Liver (tissue), 9 donors: ENCODE measurements around the gene AHR. TPM values are rescaled to one million over a fixed set of nuclear protein-coding genes. Genes with fewer than 3 reads are reported as not detected.

Experiments
- DNase-seq: peaks from one replicate; pipeline ENCODE4 v3.0.0-alpha.2; 2017; ENCODE audit warnings: low spot score
- H3K27ac ChIP-seq, 2 donors: one replicate each; pipeline ENCODE4 v1.7.0; 2013; ENCODE audit warnings: inconsistent platforms in 2 of 2, low read length in 2 of 2, control low read depth in 1 of 2, low read depth in 1 of 2, mild to moderate bottlenecking in 1 of 2
- H3K27me3 ChIP-seq, 4 donors: one replicate each; pipeline versions ENCODE4 v1.6.1 to v1.7.0; 2013; ENCODE audit warnings: low read length in 3 of 4, inconsistent platforms in 1 of 4, mild to moderate bottlenecking in 1 of 4, moderate library complexity in 1 of 4; ENCODE audit not compliant: control insufficient read depth in 4 of 4, insufficient read depth in 4 of 4
- H3K36me3 ChIP-seq, 4 donors: one replicate each; pipeline versions ENCODE4 v1.6.1 to v1.7.0; 2013; ENCODE audit warnings: low read length in 3 of 4, mild to moderate bottlenecking in 3 of 4, low read depth in 1 of 4, moderate library complexity in 1 of 4; ENCODE audit not compliant: control insufficient read depth in 4 of 4, insufficient read depth in 3 of 4
- H3K4me1 ChIP-seq, 4 donors: one replicate each; pipeline versions ENCODE4 v1.6.1 to v1.7.0; 2013; ENCODE audit warnings: low read length in 3 of 4, mild to moderate bottlenecking in 3 of 4, moderate library complexity in 1 of 4; ENCODE audit not compliant: control insufficient read depth in 4 of 4, insufficient read depth in 4 of 4
- H3K4me3 ChIP-seq, 3 donors: one replicate each; pipeline versions ENCODE4 v1.6.1 to v1.7.0; 2013; ENCODE audit warnings: low read length in 3 of 3, control low read depth in 1 of 3, low read depth in 1 of 3, mild to moderate bottlenecking in 1 of 3
- H3K9ac ChIP-seq, 2 donors: one replicate each; pipeline ENCODE4 v1.7.0; 2013; ENCODE audit warnings: low read length in 2 of 2, mild to moderate bottlenecking in 2 of 2, moderate library complexity in 2 of 2, control low read depth in 1 of 2, low read depth in 1 of 2
- H3K9me3 ChIP-seq, 4 donors: one replicate each; pipeline versions ENCODE4 v1.6.1 to v1.7.0; 2013; ENCODE audit warnings: low read length in 3 of 4; ENCODE audit not compliant: control insufficient read depth in 4 of 4
- CTCF ChIP-seq: fragments of 150-350 bp; IDR thresholded peaks from 2 replicates; pipeline ENCODE4 v1.5.1; 2017; ENCODE audit warnings: improper control_type of control experiment, low read depth, low read length; ENCODE audit not compliant: missing input control
- EGR1 ChIP-seq, 2 donors: IDR thresholded peaks; 2 replicates each; pipeline ENCODE4 v1.6.1; 2016 to 2018; ENCODE audit warnings: antibody characterized with exemption in 2 of 2, low read depth in 2 of 2
- FOXA1 ChIP-seq: IDR thresholded peaks from 2 replicates; pipeline ENCODE4 v1.6.1; 2016; ENCODE audit warnings: antibody characterized with exemption
- FOXA2 ChIP-seq: IDR thresholded peaks from 2 replicates; pipeline ENCODE4 v1.6.1; 2016; ENCODE audit warnings: antibody characterized with exemption
- GABPA ChIP-seq, 2 donors: IDR thresholded peaks in 1 of 2; conservative IDR thresholded peaks in 1 of 2; 2 replicates each; pipeline ENCODE4 v1.6.1; 2016; ENCODE audit warnings: antibody characterized with exemption in 2 of 2, mild to moderate bottlenecking in 1 of 2, moderate library complexity in 1 of 2
- HNF4A ChIP-seq, 2 donors: conservative IDR thresholded peaks; 2 replicates each; pipeline ENCODE4 v1.6.1; 2016; ENCODE audit warnings: antibody characterized with exemption in 2 of 2, mild to moderate bottlenecking in 2 of 2
- HNF4G ChIP-seq: IDR thresholded peaks from 2 replicates; pipeline ENCODE4 v1.6.1; 2016; ENCODE audit warnings: antibody characterized with exemption
- JUND ChIP-seq, 2 donors: IDR thresholded peaks; 2 replicates each; pipeline ENCODE4 v1.6.1; 2016; ENCODE audit warnings: antibody characterized with exemption in 2 of 2
- MAX ChIP-seq: IDR thresholded peaks from 2 replicates; pipeline ENCODE4 v1.6.1; 2016; ENCODE audit warnings: antibody characterized with exemption
- NR2F2 ChIP-seq: IDR thresholded peaks from 2 replicates; pipeline ENCODE4 v1.6.1; 2016; ENCODE audit warnings: antibody characterized with exemption
- RAD21 ChIP-seq, 2 donors: IDR thresholded peaks; 2 replicates each; pipeline ENCODE4 v1.6.1; 2016; ENCODE audit warnings: antibody characterized with exemption in 2 of 2, mild to moderate bottlenecking in 2 of 2
- REST ChIP-seq: IDR thresholded peaks from 2 replicates; pipeline ENCODE4 v1.6.1; 2016; ENCODE audit warnings: antibody characterized with exemption, mild to moderate bottlenecking
- RXRA ChIP-seq, 2 donors: IDR thresholded peaks; 2 replicates each; pipeline ENCODE4 v1.6.1; 2017 to 2018; ENCODE audit warnings: antibody characterized with exemption in 2 of 2, mild to moderate bottlenecking in 1 of 2
- SP1 ChIP-seq: IDR thresholded peaks from 2 replicates; pipeline ENCODE4 v1.6.1; 2018; ENCODE audit warnings: antibody characterized with exemption, mild to moderate bottlenecking
- TAF1 ChIP-seq: conservative IDR thresholded peaks from 2 replicates; pipeline ENCODE4 v1.6.1; 2016; ENCODE audit warnings: antibody characterized with exemption, mild to moderate bottlenecking
- YY1 ChIP-seq: IDR thresholded peaks from 2 replicates; pipeline ENCODE4 v1.6.1; 2016; ENCODE audit warnings: antibody characterized with exemption, mild to moderate bottlenecking
- WGBS: extraction: QIAGEN DNeasy Blood & Tissue Kit; methylation state at CpG from one replicate; pipeline ENCODE4 v1.1.7; 2013; 5-methylcytosine and 5-hydroxymethylcytosine counted together
- polyA plus RNA-seq, 2 donors: library from polyadenylated mRNA; stranded (reverse) in 1 of 2; unstranded in 1 of 2; fragments of 200-250 nt in 1 of 2; fragments of >200 nt in 1 of 2; fragmentation: Nextera tagmentation in 1 of 2; extraction: Ambion mirVana in 1 of 2; gene quantifications; one replicate each; pipeline versions ENCODE4 v1.2.1 to v1.2.3, GENCODE V29; 2013 to 2015
- total RNA-seq, 2 donors: library from RNA; depleted of rRNA; stranded (reverse); fragments of >200 nt; gene quantifications; one replicate each; pipeline ENCODE4 v1.2.3, GENCODE V29; 2014
- TF ChIP-seq, protein P1 (sequence below): IDR thresholded peaks from 2 replicates; pipeline ENCODE4 v1.6.1; 2016; ENCODE audit warnings: antibody characterized with exemption
- TF ChIP-seq, protein P2 (sequence below): IDR thresholded peaks from 2 replicates; pipeline ENCODE4 v1.6.1; 2016; ENCODE audit warnings: antibody characterized with exemption
- donor health status: healthy.
- donor health status: healthy.
- donor health status: healthy.
- donor health status: healthy.
- donor health status: healthy.

Gene AHR
- total and polyA plus RNA-seq, 4 donors: 9.9 to 61.2 (median 20.1) TPM

DNA sequence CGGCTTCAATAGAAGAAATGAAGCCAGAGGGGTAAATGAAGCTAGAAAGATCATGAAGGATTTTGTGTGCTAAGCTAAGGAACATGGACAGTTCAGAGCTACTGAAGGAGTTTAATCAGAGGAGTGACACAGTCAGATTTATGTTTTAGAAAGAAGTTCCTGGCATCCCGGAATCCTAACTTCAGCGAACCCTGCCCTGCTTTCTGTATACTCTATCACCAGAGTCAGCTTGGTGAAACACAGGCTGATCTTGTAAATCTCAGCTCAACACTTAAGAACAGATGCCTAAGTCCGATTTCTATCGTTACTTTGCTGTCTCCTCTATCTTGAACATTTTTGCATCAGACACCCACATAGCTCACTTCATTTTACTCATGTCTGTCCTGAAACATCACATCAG is 9.1 kb downstream of the AHR start:
- TF ChIP-seq SP1 (no peak), FOXA2 (no peak), JUND (IDR thresholded peaks at IDR 0.05) (no peak), REST (no peak), TAF1 (no peak), NR2F2 (no peak), CTCF (no peak), RXRA (IDR thresholded peaks at IDR 0.05) (no peak), YY1 (no peak), EGR1 (IDR thresholded peaks at IDR 0.05; ENCODE audit: low read depth in 2 of 2) (no peak), HNF4A (conservative IDR thresholded peaks at IDR 0.05) (no peak), MAX (no peak), GABPA (IDR thresholded peaks at IDR 0.05 in 1 of 2, conservative IDR thresholded peaks at IDR 0.05 in 1 of 2) (no peak), HNF4G (no peak), RAD21 (IDR thresholded peaks at IDR 0.05) (no peak), FOXA1 (no peak)
- TF ChIP-seq, protein P1, sequence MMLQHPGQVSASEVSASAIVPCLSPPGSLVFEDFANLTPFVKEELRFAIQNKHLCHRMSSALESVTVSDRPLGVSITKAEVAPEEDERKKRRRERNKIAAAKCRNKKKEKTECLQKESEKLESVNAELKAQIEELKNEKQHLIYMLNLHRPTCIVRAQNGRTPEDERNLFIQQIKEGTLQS: no peak
- TF ChIP-seq, protein P2, sequence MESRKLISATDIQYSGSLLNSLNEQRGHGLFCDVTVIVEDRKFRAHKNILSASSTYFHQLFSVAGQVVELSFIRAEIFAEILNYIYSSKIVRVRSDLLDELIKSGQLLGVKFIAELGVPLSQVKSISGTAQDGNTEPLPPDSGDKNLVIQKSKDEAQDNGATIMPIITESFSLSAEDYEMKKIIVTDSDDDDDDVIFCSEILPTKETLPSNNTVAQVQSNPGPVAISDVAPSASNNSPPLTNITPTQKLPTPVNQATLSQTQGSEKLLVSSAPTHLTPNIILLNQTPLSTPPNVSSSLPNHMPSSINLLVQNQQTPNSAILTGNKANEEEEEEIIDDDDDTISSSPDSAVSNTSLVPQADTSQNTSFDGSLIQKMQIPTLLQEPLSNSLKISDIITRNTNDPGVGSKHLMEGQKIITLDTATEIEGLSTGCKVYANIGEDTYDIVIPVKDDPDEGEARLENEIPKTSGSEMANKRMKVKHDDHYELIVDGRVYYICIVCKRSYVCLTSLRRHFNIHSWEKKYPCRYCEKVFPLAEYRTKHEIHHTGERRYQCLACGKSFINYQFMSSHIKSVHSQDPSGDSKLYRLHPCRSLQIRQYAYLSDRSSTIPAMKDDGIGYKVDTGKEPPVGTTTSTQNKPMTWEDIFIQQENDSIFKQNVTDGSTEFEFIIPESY: no peak
- peak overlapping the region; percentile 36 to 87 (median 51) for H3K4me3 ChIP-seq
- 23% methylated on average over 5 of the region's 5 CpGs for WGBS
- H3K36me3 ChIP-seq: peaks cover 0 to 7% (median 3%) of the 10 kb centered on the region in 4 donors
- H3K9me3 ChIP-seq: no peaks in the 10 kb centered on the region
- no peak for DNase-seq
- peak overlapping the region; percentile 80 to 98 for H3K9ac ChIP-seq
- H3K4me1 ChIP-seq: peaks cover 11 to 52% (median 28%) of the 10 kb centered on the region in 4 donors
- peak overlapping the region; percentile 90 to 93 for H3K27ac ChIP-seq
- H3K27me3 ChIP-seq: no peaks in the 10 kb centered on the region
